ENCODE measurements around the gene AGPAT4. TPM values are rescaled to one million over a fixed set of nuclear protein-coding genes. Genes with fewer than 3 reads are reported as not detected.
"Not testable (repeated sequence)": the region's sequence is repeated elsewhere in the genome, so short reads cannot be mapped to it uniquely, and the experiment has no call there.

AGPAT4 gene
- total RNA-seq, 2 donors from 2014 or later = 17.0 to 23.8 TPM

DNA sequence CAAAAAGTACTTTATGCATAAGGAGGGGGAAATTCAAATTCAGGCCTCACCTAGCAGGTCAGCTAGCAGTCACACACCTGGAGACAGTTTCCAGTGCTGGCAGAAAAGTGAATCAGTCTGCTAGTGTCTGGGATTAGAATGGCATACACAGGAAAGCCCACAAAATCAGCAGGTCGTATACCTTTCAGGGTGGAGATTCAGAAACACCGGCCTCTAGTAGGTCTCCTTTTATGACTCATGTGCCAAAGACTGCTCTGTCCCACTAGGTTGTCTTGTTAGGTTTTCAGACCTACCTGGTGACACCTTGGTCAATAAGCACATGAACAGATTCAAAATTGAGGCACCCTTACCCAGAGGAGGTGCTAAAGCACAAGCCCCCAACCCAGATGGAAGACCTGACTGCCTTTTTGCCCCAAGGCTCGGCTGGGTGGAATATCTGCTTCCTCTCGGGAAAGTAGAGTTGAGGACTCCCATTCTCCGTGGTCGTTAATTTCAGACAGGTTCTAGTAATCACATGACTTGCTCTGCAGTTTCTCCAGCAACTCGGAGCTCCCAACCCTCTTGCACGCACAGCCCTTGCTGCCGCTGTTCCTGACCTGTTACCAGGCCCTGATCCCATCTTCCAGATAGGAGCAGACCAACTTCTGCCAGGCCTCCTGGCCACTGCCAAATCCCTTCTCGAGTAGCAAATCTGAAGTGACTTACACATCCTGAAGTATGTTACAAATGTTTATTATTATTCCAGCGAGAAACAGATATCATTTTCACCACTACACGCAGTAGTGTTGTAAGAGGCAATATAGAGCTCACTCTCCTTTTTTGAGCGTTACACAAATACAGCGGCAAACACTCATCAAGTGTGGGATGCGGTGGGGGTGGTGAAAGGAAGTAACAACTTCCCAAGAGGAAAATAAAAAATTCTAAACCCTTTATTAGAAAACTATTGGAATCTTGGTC is 46.6 kb downstream of the AGPAT4 start:
- Histone ChIP-seq H3K27ac (no peak overlapping the region), H3K27me3 (replicated peaks; ENCODE audit: insufficient read depth) (no peaks in the 10 kb centered on the region), H3K36me3 (no peaks in the 10 kb centered on the region), H3K9me3 (no peaks in the 10 kb centered on the region), H3K4me1 (ENCODE audit: control insufficient read depth in 1 of 2, low read depth in 2 of 2) (peaks cover 4 to 20% of the 10 kb centered on the region in 2 donors), H3K4me3 (no peak overlapping the region)
- DNase-seq (ENCODE audit: low spot score) (no peak), ATAC-seq (ENCODE audit: insufficient number of reproducible peaks, low FRiP score, low read depth) (no peak)
- TF ChIP-seq, protein P1, sequence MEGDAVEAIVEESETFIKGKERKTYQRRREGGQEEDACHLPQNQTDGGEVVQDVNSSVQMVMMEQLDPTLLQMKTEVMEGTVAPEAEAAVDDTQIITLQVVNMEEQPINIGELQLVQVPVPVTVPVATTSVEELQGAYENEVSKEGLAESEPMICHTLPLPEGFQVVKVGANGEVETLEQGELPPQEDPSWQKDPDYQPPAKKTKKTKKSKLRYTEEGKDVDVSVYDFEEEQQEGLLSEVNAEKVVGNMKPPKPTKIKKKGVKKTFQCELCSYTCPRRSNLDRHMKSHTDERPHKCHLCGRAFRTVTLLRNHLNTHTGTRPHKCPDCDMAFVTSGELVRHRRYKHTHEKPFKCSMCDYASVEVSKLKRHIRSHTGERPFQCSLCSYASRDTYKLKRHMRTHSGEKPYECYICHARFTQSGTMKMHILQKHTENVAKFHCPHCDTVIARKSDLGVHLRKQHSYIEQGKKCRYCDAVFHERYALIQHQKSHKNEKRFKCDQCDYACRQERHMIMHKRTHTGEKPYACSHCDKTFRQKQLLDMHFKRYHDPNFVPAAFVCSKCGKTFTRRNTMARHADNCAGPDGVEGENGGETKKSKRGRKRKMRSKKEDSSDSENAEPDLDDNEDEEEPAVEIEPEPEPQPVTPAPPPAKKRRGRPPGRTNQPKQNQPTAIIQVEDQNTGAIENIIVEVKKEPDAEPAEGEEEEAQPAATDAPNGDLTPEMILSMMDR (IDR thresholded peaks at IDR 0.05) = no peak

GRCh38 chr6:161226009-161226964 is 47.6 kb downstream of the AGPAT4 start:
- H3K27ac ChIP-seq = no peak overlapping the region
- no peak for ATAC-seq (ENCODE audit: insufficient number of reproducible peaks, low FRiP score, low read depth)
- no peaks in the 10 kb centered on the region for H3K36me3 ChIP-seq
- H3K4me3 ChIP-seq = no peak overlapping the region
- TF ChIP-seq, protein P1 (IDR thresholded peaks at IDR 0.05) = no peak
- no peaks in the 10 kb centered on the region for H3K9me3 ChIP-seq
- H3K27me3 ChIP-seq (replicated peaks; ENCODE audit: insufficient read depth) = no peaks in the 10 kb centered on the region
- peaks cover 4 to 20% of the 10 kb centered on the region in 2 donors for H3K4me1 ChIP-seq (ENCODE audit: control insufficient read depth in 1 of 2, low read depth in 2 of 2)
- no peak for DNase-seq (ENCODE audit: low spot score)

DNA sequence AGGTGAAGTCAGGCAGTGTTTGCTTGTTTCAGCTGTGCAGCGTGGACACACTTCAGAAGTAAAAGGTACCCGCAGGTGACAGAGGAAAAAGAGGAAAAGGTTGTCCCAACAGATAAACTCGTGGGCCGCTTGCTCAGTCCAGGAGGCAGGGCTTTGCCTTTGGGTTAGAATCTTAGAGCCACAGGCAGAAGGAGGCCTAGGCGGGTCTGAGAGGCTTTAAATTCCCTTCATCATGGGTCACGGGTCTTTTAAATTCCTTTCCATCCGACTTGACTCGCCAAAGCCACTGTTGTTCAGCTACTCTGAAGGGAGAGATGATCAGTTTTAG is 48.2 kb downstream of the AGPAT4 start:
- no peaks in the 10 kb centered on the region for H3K27me3 ChIP-seq (replicated peaks; ENCODE audit: insufficient read depth)
- ATAC-seq (ENCODE audit: insufficient number of reproducible peaks, low FRiP score, low read depth) = no peak
- H3K36me3 ChIP-seq = no peaks in the 10 kb centered on the region
- no peak for DNase-seq (ENCODE audit: low spot score)
- H3K27ac ChIP-seq = no peak overlapping the region
- no peak overlapping the region for H3K4me3 ChIP-seq
- TF ChIP-seq, protein P1 (IDR thresholded peaks at IDR 0.05) = no peak
- H3K4me1 ChIP-seq (ENCODE audit: control insufficient read depth in 1 of 2, low read depth in 2 of 2) = peaks cover 4 to 20% of the 10 kb centered on the region in 2 donors
- H3K9me3 ChIP-seq = no peaks in the 10 kb centered on the region

- ATAC-seq (ENCODE audit: insufficient number of reproducible peaks, low FRiP score, low read depth); H3K9me3 ChIP-seq; H3K36me3 ChIP-seq; H3K27me3 ChIP-seq (replicated peaks; ENCODE audit: insufficient read depth); H3K4me3 ChIP-seq; H3K27ac ChIP-seq; DNase-seq (ENCODE audit: low spot score): not testable (repeated sequence)
- peaks cover 4 to 20% of the 10 kb centered on the region in 2 donors for H3K4me1 ChIP-seq (ENCODE audit: control insufficient read depth in 1 of 2, low read depth in 2 of 2)
Measured at GRCh38 chr6:161224951-161225680, 48.7 kb downstream of the AGPAT4 start.

DNA sequence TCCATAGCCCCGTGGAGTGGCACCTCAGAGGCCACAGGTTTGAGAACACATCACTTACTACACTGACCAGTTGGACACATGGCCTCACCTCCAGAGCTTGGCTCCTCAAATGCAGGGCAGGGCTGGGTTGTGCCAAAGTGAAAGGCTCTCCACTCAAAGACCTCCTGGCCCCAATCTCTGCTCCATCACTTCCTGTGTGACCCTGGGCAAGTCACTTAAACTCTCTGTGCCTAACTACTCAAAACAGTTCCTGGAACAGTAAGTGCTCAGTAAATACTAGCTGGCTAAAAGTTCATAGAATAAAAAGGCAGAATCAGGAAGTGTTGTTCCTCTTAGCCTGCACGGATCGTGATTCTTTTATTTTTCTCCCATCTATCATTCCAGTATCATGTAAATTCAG is 50.2 kb downstream of the AGPAT4 start:
- Histone ChIP-seq H3K36me3 (no peaks in the 10 kb centered on the region), H3K27me3 (replicated peaks; ENCODE audit: insufficient read depth) (no peaks in the 10 kb centered on the region), H3K4me3 (no peak overlapping the region), H3K4me1 (ENCODE audit: control insufficient read depth in 1 of 2, low read depth in 2 of 2) (peaks cover 4 to 9% of the 10 kb centered on the region in 2 donors), H3K9me3 (no peaks in the 10 kb centered on the region), H3K27ac (no peak overlapping the region)
- ATAC-seq (ENCODE audit: insufficient number of reproducible peaks, low FRiP score, low read depth) (no peak), DNase-seq (ENCODE audit: low spot score) (no peak)
- TF ChIP-seq, protein P1 (IDR thresholded peaks at IDR 0.05) = no peak

All from thoracic aorta (tissue), 2 donors.